ENCODE results near the gene LNX2.

LNX2 gene

GRCh38 chr13:27516103-27516502, 104.2 kb downstream of the LNX2 start:
- no peak overlapping the region for H3K4me3 ChIP-seq (ENCODE audit: low read depth, low read length)

- H3K4me3 ChIP-seq (ENCODE audit: low read depth, low read length), result no peak overlapping the region
Observed at GRCh38 chr13:27510082-27510481, 110.2 kb downstream of the LNX2 start.

- no peak overlapping the region for H3K4me3 ChIP-seq (ENCODE audit: low read depth, low read length)
Observed at GRCh38 chr13:27508802-27509201, 111.5 kb downstream of the LNX2 start.

GRCh38 chr13:27505792-27506191, 114.5 kb downstream of the LNX2 start:
- no peak overlapping the region for H3K4me3 ChIP-seq (ENCODE audit: low read depth, low read length)

- H3K4me3 ChIP-seq (ENCODE audit: low read depth, low read length), result no peak overlapping the region
Observed at GRCh38 chr13:27504868-27505194, 115.5 kb downstream of the LNX2 start.

GRCh38 chr13:27504128-27504867, 116.0 kb downstream of the LNX2 start:
- H3K4me3 ChIP-seq (ENCODE audit: low read depth, low read length), result no peak overlapping the region

GRCh38 chr13:27500806-27501534, 119.4 kb downstream of the LNX2 start:
- no peak overlapping the region for H3K4me3 ChIP-seq (ENCODE audit: low read depth, low read length)

- H3K4me3 ChIP-seq (ENCODE audit: low read depth, low read length), result no peak overlapping the region
Observed at GRCh38 chr13:27497563-27498230, 122.6 kb downstream of the LNX2 start.

- H3K4me3 ChIP-seq (ENCODE audit: low read depth, low read length), result no peak overlapping the region
Observed at GRCh38 chr13:27496536-27497273, 123.6 kb downstream of the LNX2 start.

- no peak overlapping the region for H3K4me3 ChIP-seq (ENCODE audit: low read depth, low read length)
Observed at GRCh38 chr13:27496006-27496405, 124.3 kb downstream of the LNX2 start.

Data from iPS-11a (cell line).